ENCODE data around the gene IRAK1. TPM values are rescaled to one million over a fixed set of nuclear protein-coding genes. Genes with fewer than 3 reads are reported as not detected.

The IRAK1 gene
- total and polyA plus RNA-seq, 9 of the 15 experiments (the other 6 are each of a cell fraction or from before 2014, with no cell fraction given): 11.6 to 261 (median 91.6) TPM

- TF ChIP-seq HINFP (tag; conservative IDR thresholded peaks at IDR 0.05; ENCODE audit: low read depth) (no peak), NFATC3 (IDR thresholded peaks at IDR 0.05) (no peak), CBFB (CRISPR knock-in tag; IDR thresholded peaks at IDR 0.05) (no peak), ZFX (CRISPR knock-in tag; IDR thresholded peaks at IDR 0.05) (peak; percentile 54), ZNF146 (CRISPR knock-in tag; IDR thresholded peaks at IDR 0.05; ENCODE audit: unreplicated experiment) (no peak), ZSCAN29 (IDR thresholded peaks at IDR 0.05) (no peak), ZBTB1 (CRISPR knock-in tag; IDR thresholded peaks at IDR 0.05; ENCODE audit: borderline replicate concordance, low read depth) (0 out of 2 replicates have a peak, but pooled peaks have one; percentile 42), TOE1 (IDR thresholded peaks at IDR 0.05; ENCODE audit: borderline replicate concordance) (no peak), TOE1 (CRISPR knock-in tag; IDR thresholded peaks at IDR 0.05; ENCODE audit: borderline replicate concordance, low read depth) (no peak), PHB2 (IDR thresholded peaks at IDR 0.05; ENCODE audit: low read depth) (no peak), BCL6 (CRISPR knock-in tag; IDR thresholded peaks at IDR 0.05) (no peak), MIER1 (IDR thresholded peaks at IDR 0.05; ENCODE audit: low read depth) (no peak), PTTG1 (tag; IDR thresholded peaks at IDR 0.05; ENCODE audit: low read depth) (no peak), NFRKB (IDR thresholded peaks at IDR 0.05; ENCODE audit: low read depth) (0 out of 2 replicates have a peak, but pooled peaks have one; percentile 13), RHOXF2B (CRISPR knock-in tag; conservative IDR thresholded peaks at IDR 0.05) (no peak), RB1 (IDR thresholded peaks at IDR 0.05; ENCODE audit: low read depth) (no peak), HDAC6 (IDR thresholded peaks at IDR 0.05; ENCODE audit: low read depth, low read length) (no peak), ZNF583 (CRISPR knock-in tag; IDR thresholded peaks at IDR 0.05) (no peak), CHD1 (IDR thresholded peaks at IDR 0.05; ENCODE audit: low read length) (peak; percentile 82), ZNF609 (CRISPR knock-in tag; IDR thresholded peaks at IDR 0.05; ENCODE audit: borderline replicate concordance) (no peak), MCM5 (IDR thresholded peaks at IDR 0.05; ENCODE audit: low read depth) (no peak), CCAR2 (IDR thresholded peaks at IDR 0.05; ENCODE audit: low read depth, low read length) (no peak), HSF4 (CRISPR knock-in tag; IDR thresholded peaks at IDR 0.05; ENCODE audit: borderline replicate concordance) (no peak), U2AF1 (optimal IDR thresholded peaks at IDR 0.05; ENCODE audit: low read depth, low read length) (peak; percentile 49), PPARD (CRISPR knock-in tag; IDR thresholded peaks at IDR 0.05) (no peak), GABPB2 (CRISPR knock-in tag; conservative IDR thresholded peaks at IDR 0.05) (no peak)
Measured at GRCh38 chrX:154019061-154019621, 561 bp downstream of the IRAK1 start (continued).
